K562 (cell line): ENCODE results near the gene KSR2. TPM values are rescaled to one million over a fixed set of nuclear protein-coding genes. Genes with fewer than 3 reads are reported as not detected.

ENCODE experiments used
- ATAC-seq: fragments of 200-7000 bp; cut with Tn5 transposase; 3 replicates; pipeline ENCODE4 v1.9.1; 2020; ENCODE audit warnings: moderate library complexity
- BruUV-seq: library from RNA; stranded (reverse); fragments of 400-500 nt; replicated peaks from 2 replicates; lab custom pipeline; 2021; lab: Mats Ljungman, UMichigan
- CTCF ChIA-PET: fragments of 300-600 bp; formaldehyde crosslinking; extraction: SDS; loops from one replicate; lab custom pipeline; 2021; ENCODE audit warnings: low intra/inter-chr PET ratio; lab: Yijun Ruan, JAX
- POLR2A ChIA-PET: fragments of 300-600, 350-650 bp; sonication (Branson Sonifier 250); formaldehyde crosslinking; extraction: SDS; loops from one replicate; lab custom pipeline; 2021; ENCODE audit warnings: antibody characterized with exemption, inconsistent platforms; lab: Yijun Ruan, JAX
- DNase-seq, 4 experiments: peaks; one replicate each; pipeline versions ENCODE4 v3.0.0 to v3.0.0-alpha.2; 2011 to 2018; ENCODE audit warnings: low spot score in 3 of 4, mixed read lengths in 3 of 4; ENCODE audit errors: extremely low read depth in 1 of 4
- FAIRE-seq: peaks from 2 replicates; lab custom pipeline; 2011; peaks lifted over from hg19 to GRCh38; lab: Jason Lieb, UNC
- H2AFZ ChIP-seq: 2 replicates; pipeline ENCODE4 v1.6.0; 2011; ENCODE audit warnings: low read depth, low read length, control low read depth, inconsistent platforms
- H3K27ac ChIP-seq: fragments of 200-600 bp; 3 replicates; pipeline ENCODE4 v1.8.0; 2011; ENCODE audit warnings: low read depth, mild to moderate bottlenecking, control low read depth, inconsistent platforms, low read length, moderate library complexity, mixed read lengths; ENCODE audit errors: extremely low read depth
- H3K27me3 ChIP-seq, 2 experiments: fragments of 300-600 bp in 1 of 2; 2 replicates in 1 of 2; 3 replicates in 1 of 2; pipeline versions ENCODE4 v1.6.0 to v1.8.0; 2011; ENCODE audit warnings: inconsistent platforms in 2 of 2, low read length in 2 of 2, mild to moderate bottlenecking in 1 of 2, mixed read lengths in 1 of 2, moderate library complexity in 1 of 2; ENCODE audit not compliant: control insufficient read depth in 2 of 2, insufficient read depth in 2 of 2
- H3K36me3 ChIP-seq: fragments of 300-600 bp; 3 replicates; pipeline ENCODE4 v1.8.0; 2011; ENCODE audit warnings: mild to moderate bottlenecking, low read length, inconsistent platforms; ENCODE audit not compliant: control insufficient read depth, insufficient read depth
- H3K4me1 ChIP-seq, 2 experiments: fragments of 200-600 bp in 1 of 2; replicated peaks in 1 of 2; 2 replicates in 1 of 2; 3 replicates in 1 of 2; pipeline versions ENCODE4 v1.5.1 to v1.8.0; 2011; ENCODE audit warnings: inconsistent platforms in 2 of 2, low read length in 2 of 2, mild to moderate bottlenecking in 1 of 2, mixed read lengths in 1 of 2, moderate library complexity in 1 of 2; ENCODE audit not compliant: control insufficient read depth in 2 of 2, insufficient read depth in 2 of 2
- H3K4me2 ChIP-seq: 2 replicates; pipeline ENCODE4 v1.6.1; 2011; ENCODE audit warnings: low read length, control low read depth, inconsistent platforms, mixed read lengths; ENCODE audit not compliant: insufficient read depth
- H3K4me3 ChIP-seq: fragments of 200-600 bp; sonication (generic), shearing (Covaris generic); 2 replicates; pipeline ENCODE4 v1.5.1; 2016; ENCODE audit warnings: control low read depth, inconsistent platforms
- H3K79me2 ChIP-seq: fragments of 200-600 bp; 3 replicates; pipeline ENCODE4 v1.8.0; 2011; ENCODE audit warnings: low read length, inconsistent platforms; ENCODE audit not compliant: control insufficient read depth, insufficient read depth
- H3K9ac ChIP-seq, 2 experiments: 2 replicates each; pipeline versions ENCODE4 v1.6.0 to v1.6.1; 2011; ENCODE audit warnings: low read depth in 2 of 2, low read length in 2 of 2, control low read depth in 1 of 2, inconsistent platforms in 1 of 2, mild to moderate bottlenecking in 1 of 2, mixed read lengths in 1 of 2; ENCODE audit not compliant: insufficient read depth in 1 of 2
- H3K9me1 ChIP-seq: one replicate; pipeline ENCODE4 v1.6.0; 2011; ENCODE audit warnings: inconsistent platforms, mild to moderate bottlenecking, low read length, moderate library complexity; ENCODE audit not compliant: control insufficient read depth, insufficient read depth
- H3K9me3 ChIP-seq: replicated peaks from 2 replicates; pipeline ENCODE4 v1.5.1; 2011; ENCODE audit warnings: low read depth, low read length, inconsistent platforms; ENCODE audit not compliant: control insufficient read depth, insufficient read depth
- H4K20me1 ChIP-seq: replicated peaks from 2 replicates; pipeline ENCODE4 v1.6.1; 2011; ENCODE audit warnings: low read length, inconsistent platforms, mixed read lengths; ENCODE audit not compliant: control insufficient read depth, insufficient read depth
- BDP1 ChIP-seq: IDR thresholded peaks from 3 replicates; pipeline ENCODE4 v1.6.1; 2011; ENCODE audit not compliant: insufficient read length, insufficient read depth
- CBFA2T3 ChIP-seq: fragments of 450-650 bp; IDR thresholded peaks from 2 replicates; pipeline ENCODE4 v1.6.1; 2017
- WGBS: fragments of 100-300 bp; shearing (Covaris generic); methylation state at CpG from one replicate; pipeline ENCODE4 v1.1.6; 2016; ENCODE audit warnings: low coverage, mixed read lengths; ENCODE audit not compliant: insufficient coverage; ENCODE audit errors: missing lambda C conversion rate; 5-methylcytosine and 5-hydroxymethylcytosine counted together
- in situ Hi-C: fragments of 300-500 bp; cut with MboI; formaldehyde crosslinking; loops from 4 replicates; pipeline ENCODE4 v1.15.0; 2018; ENCODE audit warnings: inconsistent platforms, mixed read lengths
- intact Hi-C: fragments of 100-400 bp; cut with micrococcal nuclease; formaldehyde crosslinking; loops from 2 replicates; pipeline ENCODE4 v1.14.2; 2022
- polyA plus RNA-seq, 8 experiments: library from polyadenylated mRNA; depleted of rRNA in 4 of 8; stranded (reverse) in 5 of 8; unstranded in 3 of 8; fragments of >200 nt; fragmentation: Nextera tagmentation in 2 of 8; fragmentation: Illumina TruSeq in 1 of 8; extraction: Ambion mirVana in 2 of 8; extraction: Trizol in 1 of 8; gene quantifications; 2 replicates each; pipeline versions ENCODE4 v1.2.1 to v1.2.3, GENCODE V29; 2011 to 2014; ENCODE audit warnings: inconsistent platforms in 1 of 8, missing spikeins in 1 of 8
- total RNA-seq, 7 experiments: library from RNA; depleted of rRNA in 6 of 7; stranded (reverse); fragments of >200 nt in 6 of 7; fragmentation: Illumina TruSeq in 2 of 7; extraction: Trizol in 2 of 7; gene quantifications; 2 replicates each; pipeline versions ENCODE4 v1.2.1 to v1.2.3, GENCODE V29; 2011 to 2021; ENCODE audit warnings: low replicate concordance in 1 of 7

Gene KSR2
- total and polyA plus RNA-seq, 9 of the 15 experiments (the other 6 are each of a cell fraction or from before 2014, with no cell fraction given) = not detected

- no peak overlapping the region for H2AFZ ChIP-seq
- in situ Hi-C loops (no loop called here), intact Hi-C loops (no loop called here)
- no peaks in the 10 kb centered on the region for H3K9me3 ChIP-seq
- no peaks in the 10 kb centered on the region for H3K9me1 ChIP-seq
- H3K27me3 ChIP-seq = peaks cover 7 to 15% of the 10 kb centered on the region in 2 experiments; a peak in 4 of 5 replicates
- H3K9ac ChIP-seq = no peak overlapping the region
- H3K4me3 ChIP-seq = no peak overlapping the region
- no peaks in the 10 kb centered on the region for H3K4me1 ChIP-seq
- ATAC-seq (no peak), DNase-seq (no peak), FAIRE-seq (no peak)
- ChIA-PET POLR2A (no interaction called here), CTCF (no interaction called here)
- BruUV-seq = no TSS peak
- H3K4me2 ChIP-seq = no peak overlapping the region
- H3K27ac ChIP-seq = no peak overlapping the region
- no peaks in the 10 kb centered on the region for H3K36me3 ChIP-seq
- under 1% methylated on average over 8 of the region's 9 CpGs for WGBS
- no peaks in the 10 kb centered on the region for H3K79me2 ChIP-seq
- H4K20me1 ChIP-seq = no peaks in the 10 kb centered on the region
- no peak for TF ChIP-seq BDP1
These were observed 401.1 kb downstream of the KSR2 start for GRCh38 chr12:117567644-117568216.

DNA sequence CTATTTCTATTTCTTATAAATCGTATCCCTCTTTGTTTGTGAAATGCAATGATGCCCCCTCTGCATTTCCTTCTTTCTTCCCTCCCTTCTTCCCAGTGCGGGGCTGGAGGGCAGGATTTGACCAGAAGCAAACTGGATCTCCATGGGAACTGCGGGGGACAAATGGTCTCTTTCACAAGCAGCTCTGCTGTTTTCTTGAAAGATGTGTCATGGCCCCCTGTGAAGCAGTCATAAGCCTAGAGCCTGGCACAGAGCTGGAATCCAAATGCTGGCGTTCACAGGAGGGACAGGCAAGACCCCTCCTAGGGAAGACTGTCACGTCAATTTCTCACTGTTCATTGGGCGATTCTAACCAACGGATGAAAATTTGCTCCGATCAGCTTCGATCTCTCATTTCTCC is 403.9 kb downstream of the KSR2 start:
- Histone ChIP-seq H3K4me2 (no peak overlapping the region), H3K27me3 (peaks cover 0 to 3% of the 10 kb centered on the region in 2 experiments; a peak in 1 of 5 replicates), H3K27ac (no peak overlapping the region), H3K9ac (no peak overlapping the region), H3K4me1 (no peaks in the 10 kb centered on the region), H3K36me3 (no peaks in the 10 kb centered on the region), H3K79me2 (no peaks in the 10 kb centered on the region), H3K9me3 (no peaks in the 10 kb centered on the region), H3K9me1 (no peaks in the 10 kb centered on the region), H4K20me1 (no peaks in the 10 kb centered on the region), H2AFZ (no peak overlapping the region), H3K4me3 (no peak overlapping the region)
- ChIA-PET POLR2A (interaction anchor here (0.7 to 0.8 kb wide), 2 partner anchors 23 to 26 kb away, joined by 3 to 5 read pairs; no protein-coding TSS in a partner anchor), CTCF (no interaction called here)
- DNase-seq (no peak), ATAC-seq (no peak), FAIRE-seq (no peak)
- in situ Hi-C loops = no loop called here
- intact Hi-C loops = no loop called here
- WGBS = 0% methylated on average over 9 of the region's 9 CpGs
- BruUV-seq = no TSS peak
- no peak for TF ChIP-seq CBFA2T3
